Activated T-cell treated with anti-CD3 and anti-CD28 coated beads, Interleukin-2, amount 50 U/mL, for 4 hours (primary cell): ENCODE results near the gene DHX35. TPM values are rescaled to one million over a fixed set of nuclear protein-coding genes. Genes with fewer than 3 reads are reported as not detected.

Experiments used
- ATAC-seq, 2 donors: fragments of 200-7000 bp; cut with Tn5 transposase; one replicate each; pipeline ENCODE4 v1.10.0; 2021
- DNase-seq: peaks from one replicate; pipeline ENCODE4 v3.0.0-alpha.2; 2020
- H3K27me3 Mint-ChIP-seq: one replicate; pipeline ENCODE4 v1.8.0; 2021; ENCODE audit warnings: low read depth, mixed read lengths
- H3K36me3 Mint-ChIP-seq: one replicate; pipeline ENCODE4 v1.8.0; 2022; ENCODE audit warnings: mixed read lengths; ENCODE audit not compliant: insufficient read depth
- H3K4me1 Mint-ChIP-seq: one replicate; pipeline ENCODE4 v1.8.0; 2021; ENCODE audit warnings: low read depth, mixed read lengths
- H3K4me3 Mint-ChIP-seq: one replicate; pipeline ENCODE4 v1.8.0; 2021; ENCODE audit warnings: mild to moderate bottlenecking, moderate library complexity, mixed read lengths
- H3K9me3 Mint-ChIP-seq: one replicate; pipeline ENCODE4 v1.8.0; 2021; ENCODE audit warnings: mixed read lengths
- total RNA-seq, 3 donors: library from RNA; stranded (reverse); gene quantifications; one replicate each; pipeline ENCODE4 v1.2.1, GENCODE V29; 2021

DHX35 gene
- total RNA-seq, 3 donors from 2014 or later = 14.3 to 17.2 (median 15.8) TPM

- DNase-seq = no peak
- no peak for ATAC-seq
- H3K27me3 Mint-ChIP-seq = no peaks in the 10 kb centered on the region
- H3K9me3 Mint-ChIP-seq = no peaks in the 10 kb centered on the region
- no peaks in the 10 kb centered on the region for H3K4me1 Mint-ChIP-seq
- H3K4me3 Mint-ChIP-seq = no peak overlapping the region
- peaks cover 29% of the 10 kb centered on the region for H3K36me3 Mint-ChIP-seq
Observed at GRCh38 chr20:39039261-39039660, 77.1 kb downstream of the DHX35 start.

GRCh38 chr20:39040116-39040515, 78.0 kb downstream of the DHX35 start:
- Mint-ChIP-seq H3K4me1 (no peaks in the 10 kb centered on the region), H3K9me3 (no peaks in the 10 kb centered on the region), H3K27me3 (no peaks in the 10 kb centered on the region), H3K36me3 (peaks cover 29% of the 10 kb centered on the region), H3K4me3 (no peak overlapping the region)
- no peak for ATAC-seq
- no peak for DNase-seq

- Mint-ChIP-seq H3K4me3 (no peak overlapping the region), H3K9me3 (no peaks in the 10 kb centered on the region), H3K4me1 (no peaks in the 10 kb centered on the region), H3K36me3 (peaks cover 25% of the 10 kb centered on the region), H3K27me3 (no peaks in the 10 kb centered on the region)
- ATAC-seq (no peak), DNase-seq (no peak)
Observed at GRCh38 chr20:39041067-39041466, 78.9 kb downstream of the DHX35 start.

GRCh38 chr20:39042279-39043150, 80.4 kb downstream of the DHX35 start:
- DNase-seq (no peak), ATAC-seq (no peak)
- H3K27me3 Mint-ChIP-seq = no peaks in the 10 kb centered on the region
- peaks cover 17% of the 10 kb centered on the region for H3K36me3 Mint-ChIP-seq
- no peaks in the 10 kb centered on the region for H3K9me3 Mint-ChIP-seq
- no peak overlapping the region for H3K4me3 Mint-ChIP-seq
- H3K4me1 Mint-ChIP-seq = no peaks in the 10 kb centered on the region

GRCh38 chr20:39044501-39044900, 82.4 kb downstream of the DHX35 start:
- Mint-ChIP-seq H3K36me3 (peaks cover 7% of the 10 kb centered on the region), H3K9me3 (no peaks in the 10 kb centered on the region), H3K4me1 (peaks cover under 1% of the 10 kb centered on the region), H3K4me3 (no peak overlapping the region), H3K27me3 (no peaks in the 10 kb centered on the region)
- no peak for ATAC-seq
- DNase-seq = no peak

GRCh38 chr20:39045676-39046075, 83.5 kb downstream of the DHX35 start:
- DNase-seq (no peak), ATAC-seq (no peak)
- H3K9me3 Mint-ChIP-seq = no peaks in the 10 kb centered on the region
- H3K4me3 Mint-ChIP-seq = no peak overlapping the region
- H3K27me3 Mint-ChIP-seq = no peaks in the 10 kb centered on the region
- H3K36me3 Mint-ChIP-seq = peaks cover 3% of the 10 kb centered on the region
- H3K4me1 Mint-ChIP-seq = peaks cover 7% of the 10 kb centered on the region

- peaks cover 7% of the 10 kb centered on the region for H3K4me1 Mint-ChIP-seq
- H3K36me3 Mint-ChIP-seq = peaks cover under 1% of the 10 kb centered on the region
Observed at GRCh38 chr20:39047417-39047985, 85.4 kb downstream of the DHX35 start.

GRCh38 chr20:39048000-39048696, 86.0 kb downstream of the DHX35 start:
- H3K9me3 Mint-ChIP-seq = no peaks in the 10 kb centered on the region
- no peaks in the 10 kb centered on the region for H3K36me3 Mint-ChIP-seq
- peaks cover 2% of the 10 kb centered on the region for H3K27me3 Mint-ChIP-seq
- peak; percentile 73 to 81 for ATAC-seq
- DNase-seq = peak; percentile 59
- H3K4me3 Mint-ChIP-seq = no peak overlapping the region
- H3K4me1 Mint-ChIP-seq = peaks cover 7% of the 10 kb centered on the region

More at GRCh38 chr20:39047417-39047985, 85.4 kb downstream of the DHX35 start:
- H3K27me3 Mint-ChIP-seq = no peaks in the 10 kb centered on the region
- H3K9me3 Mint-ChIP-seq = no peaks in the 10 kb centered on the region
- no peak overlapping the region for H3K4me3 Mint-ChIP-seq
- ATAC-seq = no peak
- DNase-seq = no peak

GRCh38 chr20:39049148-39049547, 87.0 kb downstream of the DHX35 start:
- peak overlapping the region; percentile 82 for H3K4me3 Mint-ChIP-seq
- H3K4me1 Mint-ChIP-seq = peaks cover 7% of the 10 kb centered on the region
- peaks cover 2% of the 10 kb centered on the region for H3K27me3 Mint-ChIP-seq
- H3K9me3 Mint-ChIP-seq = no peaks in the 10 kb centered on the region
- H3K36me3 Mint-ChIP-seq = no peaks in the 10 kb centered on the region
- ATAC-seq (no peak), DNase-seq (no peak)

GRCh38 chr20:39049684-39050554, 87.8 kb downstream of the DHX35 start:
- Mint-ChIP-seq H3K4me1 (peaks cover 7% of the 10 kb centered on the region), H3K27me3 (peaks cover 2% of the 10 kb centered on the region), H3K4me3 (peak overlapping the region; percentile 82), H3K36me3 (no peaks in the 10 kb centered on the region), H3K9me3 (no peaks in the 10 kb centered on the region)
- ATAC-seq (peak; percentile 90), DNase-seq (peak; percentile 79)

- Mint-ChIP-seq H3K4me1 (peaks cover 7% of the 10 kb centered on the region), H3K9me3 (no peaks in the 10 kb centered on the region), H3K36me3 (no peaks in the 10 kb centered on the region), H3K4me3 (peak overlapping the region; percentile 82), H3K27me3 (peaks cover 5% of the 10 kb centered on the region)
- no peak for DNase-seq
- ATAC-seq = no peak
Observed at GRCh38 chr20:39050555-39050902, 88.4 kb downstream of the DHX35 start.

GRCh38 chr20:39052676-39053075, 90.5 kb downstream of the DHX35 start:
- H3K36me3 Mint-ChIP-seq = no peaks in the 10 kb centered on the region
- no peak overlapping the region for H3K4me3 Mint-ChIP-seq
- H3K4me1 Mint-ChIP-seq = peaks cover 7% of the 10 kb centered on the region
- DNase-seq = no peak
- peaks cover 12% of the 10 kb centered on the region for H3K27me3 Mint-ChIP-seq
- ATAC-seq = no peak
- no peaks in the 10 kb centered on the region for H3K9me3 Mint-ChIP-seq

- DNase-seq (no peak), ATAC-seq (no peak)
- Mint-ChIP-seq H3K4me1 (no peaks in the 10 kb centered on the region), H3K27me3 (peaks cover 25% of the 10 kb centered on the region), H3K9me3 (no peaks in the 10 kb centered on the region), H3K4me3 (no peak overlapping the region), H3K36me3 (no peaks in the 10 kb centered on the region)
Observed at GRCh38 chr20:39057143-39057542, 95.0 kb downstream of the DHX35 start.

GRCh38 chr20:39057911-39058310, 95.8 kb downstream of the DHX35 start:
- peaks cover 23% of the 10 kb centered on the region for H3K27me3 Mint-ChIP-seq
- no peak overlapping the region for H3K4me3 Mint-ChIP-seq
- H3K4me1 Mint-ChIP-seq = no peaks in the 10 kb centered on the region
- H3K9me3 Mint-ChIP-seq = no peaks in the 10 kb centered on the region
- ATAC-seq (no peak), DNase-seq (no peak)
- H3K36me3 Mint-ChIP-seq = no peaks in the 10 kb centered on the region
